Brain pericyte (primary cell): ENCODE data around the gene CFDP1.

Experiments
- DNase-seq: peaks from one replicate; pipeline ENCODE4 v3.0.0-alpha.2; 2012; ENCODE audit warnings: low read depth, low spot score

CFDP1 gene

DNA sequence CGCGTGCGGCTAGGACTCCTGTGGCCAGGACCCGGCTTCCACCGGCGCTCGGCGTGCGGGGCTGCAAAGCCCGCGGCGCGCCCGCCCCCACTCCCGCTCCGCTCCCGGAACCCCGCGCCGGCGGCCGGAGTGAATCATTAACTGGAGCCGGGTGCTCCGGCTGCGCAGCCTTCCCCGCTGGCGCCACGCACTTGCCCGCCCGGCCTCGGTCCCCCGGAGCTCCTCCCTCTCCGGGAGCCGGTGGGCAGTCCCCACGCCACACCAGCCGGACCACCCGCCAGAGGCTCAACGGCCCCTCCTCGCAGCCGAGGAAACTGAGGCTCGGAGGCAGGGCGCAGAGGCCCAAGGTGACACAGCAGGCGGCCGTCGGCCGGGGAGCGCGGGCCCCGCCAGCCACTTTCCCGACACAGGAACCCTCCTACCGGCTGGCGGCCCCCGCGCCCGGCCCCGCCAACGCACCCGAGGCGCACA is 182.5 kb downstream of the CFDP1 start:
- DNase-seq = no peak

DNA sequence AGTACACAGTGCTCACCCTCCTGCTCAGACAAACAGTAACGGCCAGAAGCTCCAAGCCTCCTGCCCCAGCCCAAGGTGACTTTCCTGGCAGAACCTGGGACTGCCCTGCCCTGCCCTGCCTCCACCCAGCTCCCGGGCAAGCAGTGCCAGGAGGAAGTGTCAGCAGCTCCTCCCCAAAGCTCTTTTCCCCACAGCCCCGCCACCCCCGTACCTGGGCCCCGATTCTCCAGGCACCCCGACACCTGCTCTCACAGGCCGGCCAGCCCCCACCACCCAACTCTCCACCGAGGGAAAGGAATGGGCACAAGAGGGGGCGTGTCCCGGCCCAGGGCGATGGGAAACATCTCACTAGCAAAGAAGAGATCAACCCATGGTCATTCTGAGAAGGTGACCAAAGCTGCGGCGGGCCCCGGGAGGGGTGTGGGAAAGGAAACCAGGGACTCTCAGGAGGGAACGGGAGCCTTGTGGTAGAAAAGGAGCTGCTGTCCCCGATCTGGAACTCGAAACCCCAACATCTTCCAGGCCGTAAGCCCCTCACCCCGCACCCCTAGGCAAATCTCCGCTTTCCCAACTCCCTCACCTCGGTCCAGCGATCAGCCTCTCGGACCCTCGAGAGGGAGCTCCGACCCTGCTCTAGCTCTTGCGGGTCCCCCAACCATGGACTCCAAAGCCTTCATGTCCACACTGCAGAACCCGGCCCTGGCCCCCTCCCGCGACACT is 183.1 kb downstream of the CFDP1 start:
- DNase-seq = no peak

DNA sequence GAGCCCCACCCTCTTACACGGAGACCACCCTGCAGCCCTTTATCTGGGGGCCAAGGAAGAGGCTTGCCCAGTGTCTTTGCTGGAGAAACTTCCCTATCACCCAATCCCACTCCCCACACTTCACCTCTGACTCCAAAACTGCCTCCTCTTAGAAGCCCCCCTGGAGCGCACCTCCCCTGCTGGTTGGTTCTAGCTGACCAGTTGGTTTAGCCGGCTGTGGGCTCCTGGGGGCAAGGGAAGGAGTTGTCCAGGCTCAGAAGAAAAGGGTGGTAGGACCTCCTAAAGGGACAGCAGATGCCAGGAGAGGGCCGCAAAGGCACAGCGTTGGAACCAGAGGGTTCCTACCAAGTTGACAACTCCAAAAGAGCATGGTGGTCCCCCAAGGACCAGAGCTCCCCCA is 183.9 kb downstream of the CFDP1 start:
- DNase-seq = no peak

DNA sequence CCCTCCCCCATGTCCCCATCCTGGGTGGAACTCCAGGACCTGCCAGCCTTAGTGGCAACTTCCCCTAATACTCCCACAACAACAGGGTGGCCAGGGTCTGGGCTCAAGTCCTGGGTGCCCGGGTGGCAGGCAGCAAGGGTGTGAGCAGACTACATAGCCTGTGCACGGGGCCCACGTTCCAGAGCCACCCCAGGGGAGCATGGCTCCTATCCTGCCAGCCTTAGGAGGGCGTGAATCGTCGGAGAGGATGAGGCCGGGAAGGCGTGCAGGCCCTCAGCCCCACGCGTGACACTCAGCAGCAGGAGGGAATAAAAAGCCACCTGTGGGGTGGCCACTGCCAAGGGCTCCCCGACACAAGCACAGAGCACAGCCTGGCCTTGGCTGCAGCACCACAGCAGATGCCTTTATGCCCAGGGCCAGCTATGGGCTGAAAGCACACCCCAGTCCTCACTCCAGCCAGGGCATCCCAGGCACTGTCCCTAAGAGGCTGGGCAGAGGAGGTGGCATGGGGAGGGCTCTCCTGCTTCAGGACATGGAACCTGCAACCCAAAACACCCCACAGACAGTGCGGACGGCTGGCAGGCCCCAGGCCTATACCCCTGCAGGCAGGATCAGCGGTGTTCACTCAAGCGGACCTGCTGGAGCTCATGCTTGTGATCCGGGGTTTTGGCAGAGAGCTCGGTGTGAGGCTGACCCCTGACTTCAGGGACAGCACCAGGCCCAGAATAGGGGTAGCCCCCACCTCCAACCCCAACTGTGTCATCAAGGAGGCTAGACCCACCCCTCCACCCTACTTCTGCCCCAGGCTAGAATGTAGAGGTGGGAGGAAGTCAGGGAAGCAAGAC is 184.5 kb downstream of the CFDP1 start:
- DNase-seq = no peak

DNA sequence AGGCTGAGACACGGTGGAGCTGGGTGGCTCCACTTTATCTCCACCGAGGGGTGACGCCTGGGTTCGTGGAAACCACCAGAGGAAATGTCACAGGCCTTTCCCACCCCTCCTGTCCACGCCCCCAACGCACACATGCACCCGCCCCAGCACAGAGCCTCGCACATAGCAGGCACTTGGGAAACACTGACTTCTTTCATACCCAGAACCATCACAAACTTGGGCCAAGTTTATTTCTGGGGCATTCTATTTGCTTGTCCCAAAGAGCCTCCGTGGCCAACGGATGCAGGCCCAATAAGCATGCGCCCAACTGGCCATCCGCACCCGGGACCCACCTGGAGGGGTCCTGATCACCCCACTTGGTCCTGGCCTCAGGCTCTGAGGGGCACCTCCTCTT is 185.2 kb downstream of the CFDP1 start:
- DNase-seq = no peak

DNA sequence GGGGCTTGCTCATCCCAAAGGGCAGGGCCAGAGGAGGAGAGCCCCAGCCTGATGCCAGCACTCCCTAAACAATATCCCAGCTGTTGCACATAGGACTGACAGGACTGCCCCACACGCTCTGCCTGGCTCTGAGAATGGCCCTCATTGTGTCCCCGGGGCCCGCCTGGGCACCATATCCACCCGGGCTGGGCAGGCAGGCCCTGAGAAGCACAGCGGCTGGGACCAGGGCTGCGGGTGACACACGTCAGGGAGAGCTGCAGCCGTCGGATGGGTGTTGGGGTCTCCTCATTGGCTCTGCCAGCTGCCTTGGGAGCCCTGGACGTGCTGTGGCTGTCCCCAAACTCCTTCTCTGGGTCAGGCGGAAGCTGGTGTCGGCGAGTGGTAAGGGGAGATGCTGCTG is 186.1 kb downstream of the CFDP1 start:
- no peak for DNase-seq

DNA sequence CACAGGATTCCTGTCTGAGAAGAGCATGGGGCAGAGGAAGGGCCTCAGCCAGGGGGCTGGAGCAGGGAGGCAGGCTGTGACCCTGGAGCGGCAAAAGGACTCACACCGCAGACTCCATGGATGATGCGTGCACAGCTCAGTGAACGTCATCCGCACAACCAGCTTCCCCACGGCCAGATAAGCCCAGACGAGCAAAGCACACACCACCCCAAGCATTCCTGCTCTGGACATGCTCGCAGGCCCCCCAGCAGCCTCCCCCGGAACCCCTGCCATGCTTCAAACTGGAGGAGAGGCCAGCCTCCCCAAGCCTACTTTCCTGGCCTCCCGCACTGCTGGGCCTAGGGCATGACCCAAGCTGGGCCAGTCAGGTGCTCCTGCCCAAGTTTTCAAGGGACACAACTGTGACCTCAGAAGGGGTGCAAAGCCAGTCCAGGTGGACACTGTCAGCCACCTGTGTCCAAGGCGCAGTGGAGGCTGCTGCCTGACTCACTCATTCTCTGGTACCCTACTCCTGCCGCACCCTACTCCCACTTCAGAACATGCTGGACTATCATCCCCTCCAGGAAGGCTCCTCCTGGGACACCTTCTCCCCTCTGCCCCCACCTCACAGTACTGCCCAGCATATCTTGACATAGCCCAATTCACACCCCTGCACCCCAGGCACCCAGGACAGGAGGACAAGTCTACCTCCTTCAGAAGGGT is 186.6 kb downstream of the CFDP1 start:
- no peak for DNase-seq

DNA sequence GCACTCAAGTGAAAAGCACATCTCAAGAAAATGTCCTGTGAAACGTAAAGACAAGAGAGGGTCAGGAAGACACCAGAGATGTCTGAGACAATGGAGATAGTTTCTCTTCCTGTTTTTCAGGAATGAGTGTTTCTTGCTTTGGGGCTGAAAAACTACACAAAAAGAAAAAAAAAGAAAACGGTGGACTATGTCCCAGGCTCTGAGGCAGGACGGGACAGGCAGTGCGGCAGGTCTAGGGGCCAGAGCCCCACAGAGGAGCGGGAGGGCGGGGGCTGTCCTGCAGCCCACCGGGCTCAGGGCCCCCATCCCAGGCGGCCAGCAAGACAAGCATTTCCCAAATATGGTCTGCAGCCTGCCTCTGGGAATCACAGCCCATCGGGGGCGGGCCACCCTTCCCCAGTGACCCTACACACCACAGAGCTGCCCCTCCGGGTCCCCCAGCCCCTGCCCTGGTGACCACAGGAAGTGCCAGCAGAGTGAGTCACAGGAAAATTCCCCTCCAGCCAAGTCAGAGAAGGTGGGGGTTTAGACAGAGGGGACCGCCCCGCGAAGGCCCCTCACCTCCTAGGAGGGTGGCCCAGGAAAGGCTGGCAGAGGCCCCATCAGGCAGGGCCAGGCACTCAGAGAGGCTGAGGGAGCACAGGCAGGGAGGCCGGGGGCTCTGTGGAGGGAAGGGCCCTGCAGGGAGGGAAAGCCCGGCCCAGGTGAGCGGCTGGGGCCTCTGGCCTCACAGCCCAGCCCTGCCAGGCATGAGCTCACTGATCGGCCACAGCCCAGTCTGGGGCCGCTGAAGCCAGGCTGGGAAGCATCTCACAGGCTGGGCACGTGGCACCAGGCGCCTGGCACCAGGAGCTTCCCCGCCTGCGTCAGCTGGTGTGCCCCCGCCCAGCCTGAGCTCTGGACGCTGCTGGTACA is 188.2 kb downstream of the CFDP1 start:
- DNase-seq = peak; percentile 94

DNA sequence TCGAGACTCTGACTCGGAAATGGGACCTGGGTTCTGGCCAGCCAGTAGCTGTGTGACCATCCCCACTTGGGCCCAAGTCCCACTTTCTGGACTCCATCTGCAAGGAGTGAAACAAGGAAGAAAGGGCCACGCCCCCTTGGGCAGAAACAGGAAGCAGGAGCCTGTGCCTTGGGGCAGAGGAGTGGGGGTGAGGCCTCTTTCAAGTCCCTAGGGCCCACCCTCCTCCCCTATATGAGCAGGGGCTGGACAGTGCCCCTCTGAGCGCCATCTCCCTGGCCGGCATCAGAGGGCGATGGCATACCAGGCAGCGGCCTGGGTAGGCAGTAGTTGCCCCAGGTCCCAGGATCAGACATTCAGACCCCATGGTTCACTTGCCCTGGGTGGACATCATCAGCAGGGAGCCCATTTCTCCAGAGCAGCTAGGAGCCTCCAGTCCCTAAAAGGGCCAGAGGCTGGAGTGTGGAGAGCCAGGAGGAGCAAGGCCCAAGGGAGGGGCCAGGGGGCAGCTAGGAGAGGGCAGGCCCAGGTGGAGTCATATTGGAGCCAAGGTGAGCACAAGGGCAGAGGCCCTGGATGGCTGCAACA is 189.0 kb downstream of the CFDP1 start:
- DNase-seq = no peak
